Activated CD8-positive, alpha-beta memory T cell treated with anti-CD3 and anti-CD28 coated beads, Interleukin-2, amount 10 ng/mL, durations not matched to agents 7 days and 5 days (primary cell): ENCODE results near the gene SLC2A4RG. TPM values are rescaled to one million over a fixed set of nuclear protein-coding genes. Genes with fewer than 3 reads are reported as not detected.

ENCODE experiments used
- ATAC-seq: fragments of 150-1000 bp; cut with Tn5 transposase; one replicate; pipeline ENCODE4 v1.10.0; 2021; ENCODE audit warnings: moderate library complexity
- CTCF ChIA-PET: fragments of 350-600 bp; sonication (Branson Sonifier 250); formaldehyde crosslinking; loops from one replicate; lab custom pipeline; 2021; ENCODE audit warnings: antibody characterized with exemption; lab: Charles Lee
- DNase-seq: peaks from one replicate; pipeline ENCODE4 v3.0.0-alpha.2; 2020
- H3K27ac Mint-ChIP-seq: one replicate; pipeline ENCODE4 v1.8.0; 2021; ENCODE audit warnings: mild to moderate bottlenecking, mixed read lengths
- H3K27me3 Mint-ChIP-seq: one replicate; pipeline ENCODE4 v1.8.0; 2021; ENCODE audit warnings: mixed read lengths
- H3K36me3 Mint-ChIP-seq: one replicate; pipeline ENCODE4 v1.8.0; 2021; ENCODE audit warnings: mild to moderate bottlenecking, mixed read lengths
- H3K4me1 Mint-ChIP-seq: one replicate; pipeline ENCODE4 v1.8.0; 2021; ENCODE audit warnings: mixed read lengths
- H3K4me3 Mint-ChIP-seq: one replicate; pipeline ENCODE4 v1.8.0; 2021; ENCODE audit warnings: mild to moderate bottlenecking, moderate library complexity, mixed read lengths
- H3K9me3 Mint-ChIP-seq: one replicate; pipeline ENCODE4 v1.8.0; 2022; ENCODE audit warnings: low read depth, mixed read lengths
- total RNA-seq, 2 experiments: library from RNA; stranded (reverse); gene quantifications; one replicate each; pipeline ENCODE4 v1.2.3, GENCODE V29; 2021

The SLC2A4RG gene
- total RNA-seq, 2 experiments from 2014 or later = 69.9 to 111 TPM

- Mint-ChIP-seq H3K9me3 (no peaks in the 10 kb centered on the region), H3K4me3 (no peak overlapping the region), H3K36me3 (no peaks in the 10 kb centered on the region), H3K27me3 (peaks cover 4% of the 10 kb centered on the region), H3K27ac (no peak overlapping the region), H3K4me1 (peaks cover 19% of the 10 kb centered on the region)
- ATAC-seq (no peak), DNase-seq (no peak)
- CTCF ChIA-PET = interaction anchor here (1.3 kb wide), 1 partner anchor 15 kb away, joined by 3 read pairs; no protein-coding TSS in a partner anchor
Measured at GRCh38 chr20:63778857-63779256, 39.3 kb downstream of the SLC2A4RG start.

DNA sequence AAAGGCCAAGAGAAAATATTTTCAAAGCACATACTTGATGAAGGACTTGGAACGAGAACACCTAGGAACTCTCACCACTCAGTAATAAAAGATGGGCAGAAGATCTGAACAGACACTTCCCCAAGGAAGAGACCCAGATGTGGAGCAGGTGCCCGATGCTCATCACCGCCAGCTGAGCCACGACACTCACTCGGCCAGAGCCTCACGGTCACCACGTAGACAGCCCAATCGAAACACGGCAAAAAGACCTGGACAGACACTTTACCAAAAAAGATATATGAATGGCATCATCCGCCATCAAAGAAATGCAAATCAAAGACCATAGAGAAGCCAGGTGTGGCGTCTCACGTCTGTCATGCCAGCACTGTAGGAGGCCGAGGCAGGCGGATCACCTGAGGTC is 41.6 kb downstream of the SLC2A4RG start:
- CTCF ChIA-PET = interaction anchor here (0.9 to 5.8 kb wide), 2 partner anchors 45 to 74 kb away, joined by 3 to 22 read pairs; partner anchors contain the start of genes ARFRP1 and ZGPAT
- Mint-ChIP-seq H3K27me3 (no peaks in the 10 kb centered on the region), H3K4me1 (peaks cover 18% of the 10 kb centered on the region), H3K9me3 (no peaks in the 10 kb centered on the region), H3K36me3 (no peaks in the 10 kb centered on the region), H3K4me3 (no peak overlapping the region), H3K27ac (no peak overlapping the region)
- DNase-seq (no peak), ATAC-seq (no peak)

DNA sequence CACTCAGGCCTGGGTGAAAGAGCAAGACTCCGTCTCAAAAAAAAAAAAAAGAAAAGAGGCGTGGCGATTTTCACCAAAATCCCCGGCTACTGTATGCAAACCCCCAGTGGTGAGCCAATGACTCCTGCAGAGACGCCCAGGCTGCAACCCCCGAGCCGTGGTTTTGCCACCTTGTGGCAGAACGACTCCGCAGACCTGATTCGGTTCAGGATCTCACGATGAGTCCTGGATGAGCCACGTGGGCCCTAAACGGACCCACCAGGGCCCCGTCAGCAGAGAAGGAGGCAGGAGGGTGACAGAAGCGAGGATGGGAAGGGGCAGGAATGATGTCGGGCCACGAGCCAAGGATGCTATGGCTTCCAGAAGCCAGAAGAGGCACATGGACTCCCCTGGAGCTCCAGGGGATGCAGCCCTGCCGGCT is 42.5 kb downstream of the SLC2A4RG start:
- no peaks in the 10 kb centered on the region for H3K36me3 Mint-ChIP-seq
- no peaks in the 10 kb centered on the region for H3K9me3 Mint-ChIP-seq
- no peak overlapping the region for H3K4me3 Mint-ChIP-seq
- no peak overlapping the region for H3K27ac Mint-ChIP-seq
- CTCF ChIA-PET = interaction anchor here (0.9 to 5.8 kb wide), 5 partner anchors 27 to 245 kb away, joined by 3 to 22 read pairs (median 4); partner anchors contain the start of genes ARFRP1, PTK6, TPD52L2 and ZGPAT
- H3K4me1 Mint-ChIP-seq = peaks cover 18% of the 10 kb centered on the region
- DNase-seq (peak; percentile 80), ATAC-seq (peak; percentile 89)
- H3K27me3 Mint-ChIP-seq = no peaks in the 10 kb centered on the region

DNA sequence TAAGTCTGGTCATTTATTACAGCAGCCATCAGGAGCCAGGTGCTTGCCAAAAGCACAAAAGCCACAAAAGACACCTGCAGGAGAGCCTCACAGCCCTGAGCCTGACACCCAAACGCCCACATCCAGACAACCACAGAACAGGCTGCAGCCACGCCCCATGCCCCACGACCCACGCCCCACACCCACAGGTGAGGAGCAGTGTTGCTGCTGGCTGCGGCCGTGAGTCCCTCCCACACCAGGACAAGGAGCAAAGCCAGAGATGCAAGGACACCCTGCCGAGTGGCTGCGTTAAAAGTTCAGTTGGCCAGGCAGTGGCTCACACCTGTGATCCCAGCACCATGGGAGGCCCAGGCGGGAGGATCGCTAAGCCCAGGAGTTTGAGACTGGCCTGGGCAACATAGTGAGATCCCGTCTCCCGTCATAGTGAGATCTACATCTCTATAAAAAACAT is 43.0 kb downstream of the SLC2A4RG start:
- no peak for ATAC-seq
- Mint-ChIP-seq H3K9me3 (no peaks in the 10 kb centered on the region), H3K27me3 (no peaks in the 10 kb centered on the region), H3K4me1 (peaks cover 18% of the 10 kb centered on the region), H3K36me3 (no peaks in the 10 kb centered on the region), H3K4me3 (no peak overlapping the region), H3K27ac (no peak overlapping the region)
- CTCF ChIA-PET = interaction anchor here (1.0 to 5.8 kb wide), 4 partner anchors 27 to 245 kb away, joined by 4 to 22 read pairs (median 4); partner anchors contain the start of genes ARFRP1, PTK6, TPD52L2 and ZGPAT
- no peak for DNase-seq

- Mint-ChIP-seq H3K36me3 (no peaks in the 10 kb centered on the region), H3K4me3 (no peak overlapping the region), H3K4me1 (peaks cover 18% of the 10 kb centered on the region), H3K27ac (no peak overlapping the region), H3K27me3 (peaks cover 3% of the 10 kb centered on the region), H3K9me3 (no peaks in the 10 kb centered on the region)
- CTCF ChIA-PET = interaction anchor here (0.9 to 5.8 kb wide), 8 partner anchors 9 to 276 kb away, joined by 3 to 22 read pairs (median 3); partner anchors contain the start of genes ARFRP1, PTK6 and ZGPAT
- ATAC-seq (no peak), DNase-seq (no peak)
Measured at GRCh38 chr20:63783970-63784369, 44.4 kb downstream of the SLC2A4RG start.

DNA sequence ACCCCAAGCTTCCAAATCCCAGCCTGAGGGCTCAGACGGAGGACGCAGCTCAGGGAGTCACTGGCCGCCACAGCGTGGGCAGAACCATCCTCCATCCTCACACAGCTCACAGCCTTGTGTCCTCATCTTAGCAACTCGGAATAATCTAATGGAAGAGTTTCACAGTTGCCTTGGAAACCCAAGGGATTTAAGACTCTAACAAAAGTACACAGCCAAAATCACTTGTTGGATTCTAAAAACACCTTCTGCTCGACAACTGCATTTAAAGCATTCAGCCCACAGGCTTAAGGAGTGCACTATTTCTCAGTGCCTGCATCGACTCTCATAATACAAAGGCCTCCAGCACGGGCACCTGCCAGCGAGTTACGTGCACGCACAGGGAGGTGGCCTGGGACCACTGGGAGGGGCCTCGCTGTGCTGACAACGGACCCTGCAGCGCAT is 46.1 kb downstream of the SLC2A4RG start:
- H3K9me3 Mint-ChIP-seq = no peaks in the 10 kb centered on the region
- CTCF ChIA-PET = interaction anchor here (0.6 to 1.7 kb wide), 19 partner anchors 10 to 334 kb away, joined by 3 to 10 read pairs (median 3); partner anchors contain the start of genes ARFRP1, LIME1, PRPF6 and PTK6
- H3K36me3 Mint-ChIP-seq = no peaks in the 10 kb centered on the region
- no peak for DNase-seq
- H3K27me3 Mint-ChIP-seq = peaks cover 3% of the 10 kb centered on the region
- no peak overlapping the region for H3K27ac Mint-ChIP-seq
- H3K4me1 Mint-ChIP-seq = peaks cover 18% of the 10 kb centered on the region
- no peak overlapping the region for H3K4me3 Mint-ChIP-seq
- ATAC-seq = no peak

DNA sequence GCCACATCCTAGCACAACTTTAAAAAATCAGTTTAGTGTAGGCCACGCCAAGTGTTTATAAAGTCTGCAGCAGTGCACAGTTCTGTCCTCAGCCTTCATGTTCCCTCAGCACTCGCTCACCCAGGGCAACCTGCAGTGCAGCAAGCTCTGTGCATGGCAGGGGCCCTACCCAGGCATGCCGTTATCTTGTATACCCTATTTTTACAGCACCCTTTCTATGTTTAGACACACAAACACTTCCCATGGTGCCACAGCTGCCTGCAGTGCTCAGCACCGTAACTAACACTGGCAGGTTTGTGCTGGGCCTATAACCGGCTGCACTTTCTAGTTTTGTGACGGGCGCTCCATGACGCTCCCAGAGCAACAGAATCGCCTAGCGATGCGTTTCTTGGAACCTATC is 47.7 kb downstream of the SLC2A4RG start:
- Mint-ChIP-seq H3K9me3 (no peaks in the 10 kb centered on the region), H3K36me3 (no peaks in the 10 kb centered on the region), H3K27ac (no peak overlapping the region), H3K4me3 (no peak overlapping the region), H3K4me1 (peaks cover 6% of the 10 kb centered on the region), H3K27me3 (peaks cover 3% of the 10 kb centered on the region)
- DNase-seq = no peak
- no peak for ATAC-seq
- CTCF ChIA-PET = interaction anchor here (1.4 to 1.7 kb wide), 3 partner anchors 26 to 249 kb away, joined by 5 to 10 read pairs (median 6); partner anchors contain the start of genes PTK6 and TPD52L2

GRCh38 chr20:63787749-63788148 is 48.2 kb downstream of the SLC2A4RG start:
- ATAC-seq (no peak), DNase-seq (no peak)
- Mint-ChIP-seq H3K27ac (no peak overlapping the region), H3K9me3 (no peaks in the 10 kb centered on the region), H3K4me3 (no peak overlapping the region), H3K36me3 (no peaks in the 10 kb centered on the region), H3K27me3 (peaks cover 3% of the 10 kb centered on the region), H3K4me1 (peaks cover 2% of the 10 kb centered on the region)
- CTCF ChIA-PET = interaction anchor here (0.5 to 1.4 kb wide), 2 partner anchors 39 to 77 kb away, joined by 3 to 6 read pairs; partner anchors contain the start of gene TPD52L2

DNA sequence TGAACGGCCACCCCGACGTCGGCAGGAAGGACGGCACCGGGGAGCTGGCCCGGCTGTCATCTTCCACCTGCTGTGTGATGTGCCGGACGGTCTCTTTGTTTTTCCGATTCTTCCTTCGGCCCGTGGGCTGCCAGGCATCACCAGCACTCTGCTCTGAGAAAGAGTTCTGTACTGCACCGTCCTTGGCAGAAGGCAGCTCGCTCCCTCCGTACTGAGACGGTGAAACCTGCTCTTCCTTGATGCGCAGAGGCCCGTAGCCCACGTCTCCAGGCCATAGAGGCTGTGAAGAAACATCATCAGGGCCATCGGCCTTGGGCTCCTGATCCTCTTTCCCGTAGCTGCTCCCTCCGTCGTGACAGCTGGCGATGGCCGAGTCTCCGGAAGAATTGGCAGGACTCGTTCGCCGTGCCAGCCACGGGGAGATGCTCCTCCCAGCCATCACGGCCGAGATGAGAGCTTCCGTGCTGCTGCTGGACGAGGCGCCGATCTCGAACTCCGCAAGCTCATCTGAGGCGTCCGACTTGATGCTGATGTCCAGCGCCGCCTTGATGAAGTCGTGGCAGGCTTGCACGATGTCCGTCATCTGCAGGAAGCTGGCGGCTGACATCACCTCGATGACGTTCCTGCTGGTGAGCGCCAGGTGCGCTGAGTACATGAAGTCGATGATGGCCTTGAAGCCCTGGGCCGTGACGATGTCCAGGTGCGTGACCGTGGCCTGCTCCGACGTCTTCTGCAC is 50.4 kb downstream of the SLC2A4RG start:
- ATAC-seq = no peak
- no peak for DNase-seq
- no peaks in the 10 kb centered on the region for H3K9me3 Mint-ChIP-seq
- H3K27ac Mint-ChIP-seq = no peak overlapping the region
- H3K36me3 Mint-ChIP-seq = no peaks in the 10 kb centered on the region
- peaks cover 13% of the 10 kb centered on the region for H3K27me3 Mint-ChIP-seq
- CTCF ChIA-PET = interaction anchor here (1.5 kb wide), 1 partner anchor 39 kb away, joined by 4 read pairs; no protein-coding TSS in a partner anchor
- peaks cover 2% of the 10 kb centered on the region for H3K4me1 Mint-ChIP-seq
- H3K4me3 Mint-ChIP-seq = no peak overlapping the region

DNA sequence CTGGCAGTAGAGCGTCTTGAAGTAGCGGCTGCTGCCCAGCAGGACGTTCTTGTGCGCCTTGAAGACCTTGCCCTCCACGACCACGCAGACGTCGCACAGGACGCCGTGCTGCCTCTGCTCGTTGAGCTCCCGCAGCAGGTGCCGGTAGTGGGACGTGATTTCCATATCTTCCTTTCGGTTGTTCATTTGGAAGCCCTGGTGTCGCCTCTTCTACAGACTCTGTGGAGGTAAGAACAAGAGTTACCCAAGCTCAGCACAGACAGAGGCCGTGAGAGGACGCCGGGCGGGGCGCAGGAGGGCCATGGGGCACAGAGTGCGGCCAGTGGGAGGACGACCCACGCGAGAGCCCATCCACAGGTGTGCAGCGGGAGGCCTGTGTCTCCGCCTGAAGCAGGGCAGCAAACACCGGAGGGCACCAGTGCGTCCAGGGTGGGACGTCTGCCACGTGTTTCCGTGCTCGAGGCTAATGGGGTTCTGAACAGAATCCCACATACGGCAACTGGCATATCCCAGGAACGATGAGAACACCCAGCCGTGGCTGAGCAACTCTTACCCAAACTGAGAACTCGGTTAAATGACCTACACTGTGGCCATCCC is 51.1 kb downstream of the SLC2A4RG start:
- Mint-ChIP-seq H3K4me3 (no peak overlapping the region), H3K4me1 (peaks cover 2% of the 10 kb centered on the region), H3K9me3 (no peaks in the 10 kb centered on the region), H3K27me3 (peaks cover 19% of the 10 kb centered on the region), H3K27ac (no peak overlapping the region), H3K36me3 (no peaks in the 10 kb centered on the region)
- no peak for ATAC-seq
- CTCF ChIA-PET = interaction anchor here (1.5 kb wide), 1 partner anchor 40 kb away, joined by 4 read pairs; no protein-coding TSS in a partner anchor
- no peak for DNase-seq

- DNase-seq (no peak), ATAC-seq (no peak)
- Mint-ChIP-seq H3K27ac (no peak overlapping the region), H3K36me3 (no peaks in the 10 kb centered on the region), H3K4me3 (no peak overlapping the region), H3K4me1 (peaks cover 3% of the 10 kb centered on the region), H3K9me3 (no peaks in the 10 kb centered on the region), H3K27me3 (peaks cover 23% of the 10 kb centered on the region)
- CTCF ChIA-PET = no interaction called here
Measured at GRCh38 chr20:63791497-63792156, 52.1 kb downstream of the SLC2A4RG start.

GRCh38 chr20:63792866-63793265 is 53.3 kb downstream of the SLC2A4RG start:
- no peak overlapping the region for H3K4me3 Mint-ChIP-seq
- no peak overlapping the region for H3K27ac Mint-ChIP-seq
- H3K36me3 Mint-ChIP-seq = no peaks in the 10 kb centered on the region
- CTCF ChIA-PET = interaction anchor here (0.8 kb wide), 1 partner anchor 24 kb away, joined by 3 read pairs; no protein-coding TSS in a partner anchor
- DNase-seq (no peak), ATAC-seq (no peak)
- H3K4me1 Mint-ChIP-seq = peaks cover 3% of the 10 kb centered on the region
- no peaks in the 10 kb centered on the region for H3K9me3 Mint-ChIP-seq
- H3K27me3 Mint-ChIP-seq = peaks cover 21% of the 10 kb centered on the region
